HL-60 (cell line): ENCODE data around the gene ANKRD39.

Experiments
- DNase-seq, 2 experiments: peaks; one replicate each; pipeline ENCODE4 v3.0.0-alpha.2; 2010 to 2020; ENCODE audit warnings: low read depth in 1 of 2, low spot score in 1 of 2
- H3K27ac ChIP-seq: fragments of 250-450 bp; sonication (Bioruptor Pico); replicated peaks from 2 replicates; pipeline ENCODE4 v1.5.1; 2020; ENCODE audit warnings: mild to moderate bottlenecking, moderate library complexity
- H3K27me3 ChIP-seq: fragments of 250-450 bp; sonication (Bioruptor Pico); 2 replicates; pipeline ENCODE4 v1.5.1; 2021; ENCODE audit warnings: mild to moderate bottlenecking, moderate library complexity; ENCODE audit not compliant: insufficient read depth, poor library complexity, severe bottlenecking
- H3K4me3 ChIP-seq: replicated peaks from 2 replicates; pipeline ENCODE4 v1.5.1; 2011; ENCODE audit warnings: mild to moderate bottlenecking, control low read depth, low read length; ENCODE audit not compliant: insufficient read depth
- CTCF ChIP-seq: IDR thresholded peaks from one replicate; pipeline ENCODE4 v1.5.1; 2011; ENCODE audit warnings: low read length, control low read depth, inconsistent platforms; ENCODE audit not compliant: insufficient read depth
- GABPA ChIP-seq: IDR thresholded peaks from 2 replicates; pipeline ENCODE4 v1.6.1; 2012; ENCODE audit warnings: low read depth
- POLR2AphosphoS5 ChIP-seq: IDR thresholded peaks from 2 replicates; pipeline ENCODE4 v1.6.1; 2012; ENCODE audit warnings: low read depth
- REST ChIP-seq: IDR thresholded peaks from 2 replicates; pipeline ENCODE4 v1.6.1; 2012; ENCODE audit warnings: low read depth; ENCODE audit not compliant: insufficient replicate concordance
- SPI1 ChIP-seq: IDR thresholded peaks from 2 replicates; pipeline ENCODE4 v1.6.1; 2012; ENCODE audit warnings: low read depth, mild to moderate bottlenecking, borderline replicate concordance

Gene ANKRD39

GRCh38 chr2:96869822-96870625 lies 12.2 kb upstream of the ANKRD39 start, which contains the start of gene SEMA4C:
TSS of gene SEMA4C (minus strand) at chr2:96870080. CDS start at chr2:96867886, 2,194 bp downstream.
- Histone ChIP-seq H3K4me3 (peak within 1 kb of the TSS; percentile 61), H3K27ac (peak within 1 kb of the TSS; percentile 57), H3K27me3 (peaks cover 26% of the 10 kb centered on the region)
- DNase-seq, result no peak
- TF ChIP-seq REST, result no peak
- no peak for TF ChIP-seq POLR2AphosphoS5
- no peak for TF ChIP-seq SPI1
- no peak for TF ChIP-seq GABPA
- TF ChIP-seq CTCF, result no peak

- H3K27me3 ChIP-seq, result peaks cover 26% of the 10 kb centered on the region
- H3K27ac ChIP-seq, result no peak overlapping the region; the same call in 1 of the 2 replicates
- no peak for DNase-seq
- TF ChIP-seq GABPA (no peak), CTCF (no peak)
- H3K4me3 ChIP-seq, result peak overlapping the region; percentile 61
Measured at GRCh38 chr2:96869281-96869821, 11.5 kb upstream of the ANKRD39 start.

GRCh38 chr2:96868555-96869280 lies 10.9 kb upstream of the ANKRD39 start:
- peak; percentile 70 to 77 for DNase-seq
- peak overlapping the region; percentile 57 for H3K27ac ChIP-seq
- TF ChIP-seq GABPA (no peak), CTCF (peak; percentile 5), SPI1 (no peak), REST (no peak), POLR2AphosphoS5 (peak; percentile 52; the same call in 1 of the 2 replicates)
- peaks cover 22% of the 10 kb centered on the region for H3K27me3 ChIP-seq
- H3K4me3 ChIP-seq, result peak overlapping the region; percentile 61
